GM12878 (cell line): Measurements from ENCODE around the gene CDKN1B. TPM values are rescaled to one million over a fixed set of nuclear protein-coding genes. Genes with fewer than 3 reads are reported as not detected.
A peak's percentile ranks its signal among the peaks of the same experiment; 100 is the strongest.

Experiments used
- CBFB ChIP-seq: IDR thresholded peaks from 2 replicates; pipeline ENCODE4 v1.6.1; 2016; ENCODE audit warnings: antibody characterized with exemption, low read depth
- CBX3 ChIP-seq: fragments of 200-600 bp; sonication (generic); IDR thresholded peaks from 2 replicates; pipeline ENCODE4 v1.6.1; 2016; ENCODE audit warnings: low read depth, borderline replicate concordance
- CHD2 ChIP-seq: IDR thresholded peaks from 2 replicates; pipeline ENCODE4 v1.6.1; 2011; ENCODE audit warnings: low read depth, low read length, improper control_type of control experiment, borderline replicate concordance
- DPF2 ChIP-seq: fragments of 450-650 bp; IDR thresholded peaks from 2 replicates; pipeline ENCODE4 v1.6.1; 2017; ENCODE audit warnings: mild to moderate bottlenecking
- ETV6 ChIP-seq, 2 experiments: fragments of 450-650 bp in 1 of 2; IDR thresholded peaks in 1 of 2; conservative IDR thresholded peaks in 1 of 2; 2 replicates each; pipeline ENCODE4 v1.6.1; 2014; ENCODE audit warnings: antibody characterized with exemption in 1 of 2, borderline replicate concordance in 1 of 2, low read depth in 1 of 2, mild to moderate bottlenecking in 1 of 2, moderate library complexity in 1 of 2
- GABPA ChIP-seq: IDR thresholded peaks from 2 replicates; pipeline ENCODE4 v1.6.1; 2014; ENCODE audit warnings: antibody characterized with exemption, low read depth, mild to moderate bottlenecking, inconsistent platforms
- HDAC2 ChIP-seq: fragments of 200-600 bp; sonication (generic); IDR thresholded peaks from 2 replicates; pipeline ENCODE4 v1.6.1; 2017
- IKZF1 ChIP-seq: fragments of 450-650 bp; conservative IDR thresholded peaks from 2 replicates; pipeline ENCODE4 v1.6.1; 2017; ENCODE audit warnings: antibody characterized with exemption, mild to moderate bottlenecking
- MAX ChIP-seq: IDR thresholded peaks from 2 replicates; pipeline ENCODE4 v1.6.1; 2012; ENCODE audit warnings: low read depth, low read length, improper control_type of control experiment
- NBN ChIP-seq: fragments of 450-650 bp; IDR thresholded peaks from 2 replicates; pipeline ENCODE4 v1.6.1; 2016
- PBX3 ChIP-seq: IDR thresholded peaks from 2 replicates; pipeline ENCODE4 v1.6.1; 2011; ENCODE audit warnings: mild to moderate bottlenecking, low read depth, low read length, moderate library complexity; ENCODE audit not compliant: insufficient replicate concordance
- RB1 ChIP-seq: fragments of 450-650 bp; formaldehyde crosslinking; IDR thresholded peaks from 2 replicates; pipeline ENCODE4 v1.6.1; 2017; ENCODE audit warnings: mild to moderate bottlenecking, borderline replicate concordance
- RUNX3 ChIP-seq: IDR thresholded peaks from 2 replicates; pipeline ENCODE4 v1.6.1; 2012; ENCODE audit warnings: low read length, inconsistent platforms
- SMC3 ChIP-seq: IDR thresholded peaks from 2 replicates; pipeline ENCODE4 v1.6.1; 2011; ENCODE audit warnings: low read length, improper control_type of control experiment, borderline replicate concordance
- TARDBP ChIP-seq: IDR thresholded peaks from 2 replicates; pipeline ENCODE4 v1.6.1; 2016; ENCODE audit warnings: borderline replicate concordance
- ZBED1 ChIP-seq: IDR thresholded peaks from 2 replicates; pipeline ENCODE4 v1.6.1; 2016; ENCODE audit warnings: borderline replicate concordance
- ZBTB40 ChIP-seq: fragments of 450-650 bp; IDR thresholded peaks from 2 replicates; pipeline ENCODE4 v1.6.1; 2016; ENCODE audit warnings: mild to moderate bottlenecking, moderate library complexity, borderline replicate concordance
- ZNF384 ChIP-seq: IDR thresholded peaks from 2 replicates; pipeline ENCODE4 v1.6.1; 2012; ENCODE audit warnings: low read depth, mild to moderate bottlenecking, low read length, improper control_type of control experiment, borderline replicate concordance
- polyA plus RNA-seq, 11 experiments: library from polyadenylated mRNA; depleted of rRNA in 4 of 11; unstranded in 6 of 11; stranded (reverse) in 5 of 11; fragments of >200 nt; fragmentation: Nextera tagmentation in 4 of 11; fragmentation: Illumina TruSeq in 1 of 11; extraction: Ambion mirVana in 4 of 11; extraction: Trizol in 1 of 11; gene quantifications; 1 replicate in 1 of 11; 2 replicates in 10 of 11; pipeline versions ENCODE4 v1.2.1 to v1.2.3, GENCODE V29; 2011 to 2016; ENCODE audit warnings: inconsistent platforms in 2 of 11, missing spikeins in 2 of 11, low read depth in 1 of 11
- total RNA-seq, 4 experiments: library from RNA; depleted of rRNA in 3 of 4; stranded (reverse); fragments of >200 nt in 3 of 4; fragmentation: Illumina TruSeq in 1 of 4; extraction: Trizol in 1 of 4; gene quantifications; 2 replicates each; pipeline versions ENCODE4 v1.2.1 to v1.2.3, GENCODE V29; 2013 to 2021

The CDKN1B gene
- total and polyA plus RNA-seq, 10 of the 15 experiments (the other 5 are each of a cell fraction or from before 2014, with no cell fraction given) = 4.2 to 39.1 (median 23.1) TPM

GRCh38 chr12:12725086-12725955 lies 8.2 kb downstream of the CDKN1B start (continued):
- no peak for TF ChIP-seq ZBTB40
- no peak for TF ChIP-seq HDAC2
- peak; percentile 78; the same call in 1 of the 2 replicates for TF ChIP-seq CBFB
- peak; percentile 80 for TF ChIP-seq RUNX3
- TF ChIP-seq CHD2 = peak; percentile 45; the same call in 1 of the 2 replicates
- peak in 1 of 2 experiments; percentile 15; a peak in 1 of 4 replicates for TF ChIP-seq ETV6 (conservative IDR thresholded peaks at IDR 0.05 in 1 of 2, IDR thresholded peaks at IDR 0.05 in 1 of 2; ENCODE audit: borderline replicate concordance in 1 of 2, low read depth in 1 of 2)
- TF ChIP-seq PBX3 = peak; percentile 88
- TF ChIP-seq NBN = peak; percentile 61; the same call in 1 of the 2 replicates
- no peak for TF ChIP-seq ZBED1
- peak; percentile 86 for TF ChIP-seq DPF2
- TF ChIP-seq GABPA = no peak
- no peak for TF ChIP-seq CBX3
- 0 out of 2 replicates have a peak, but pooled peaks have one; percentile 1 for TF ChIP-seq SMC3
- peak; percentile 97 for TF ChIP-seq ZNF384
- peak; percentile 67 for TF ChIP-seq IKZF1
- TF ChIP-seq TARDBP = 0 out of 2 replicates have a peak, but pooled peaks have one; percentile 23
- no peak; the same call in none of the 2 replicates for TF ChIP-seq MAX
- peak; percentile 73; the same call in 1 of the 2 replicates for TF ChIP-seq RB1
